ENCODE results near the gene RBM38.

The RBM38 gene

GRCh38 chr20:57448764-57449354 is 57.7 kb downstream of the RBM38 start:
- H3K9me3 ChIP-seq (ENCODE audit: low read depth, low read length), result no peaks in the 10 kb centered on the region
- DNase-seq (ENCODE audit: low read depth, low spot score), result no peak
- TF ChIP-seq FOXP2 (optimal IDR thresholded peaks at IDR 0.05; ENCODE audit: control extremely low read depth, extremely low read length, insufficient read depth) (no peak), EZH2 (IDR thresholded peaks at IDR 0.05) (no peak)
- no peaks in the 10 kb centered on the region for H3K36me3 ChIP-seq (ENCODE audit: insufficient read depth, low read length)
- no peak overlapping the region for H3K9ac ChIP-seq (ENCODE audit: insufficient read length)
- no peak overlapping the region for H3K4me3 ChIP-seq
- H3K27ac ChIP-seq, result no peak overlapping the region

GRCh38 chr20:57449398-57450354 is 58.5 kb downstream of the RBM38 start:
- Histone ChIP-seq H3K4me3 (no peak overlapping the region), H3K9me3 (ENCODE audit: low read depth, low read length) (no peaks in the 10 kb centered on the region), H3K9ac (ENCODE audit: insufficient read length) (no peak overlapping the region), H3K27ac (no peak overlapping the region), H3K36me3 (ENCODE audit: insufficient read depth, low read length) (no peaks in the 10 kb centered on the region)
- TF ChIP-seq FOXP2 (optimal IDR thresholded peaks at IDR 0.05; ENCODE audit: control extremely low read depth, extremely low read length, insufficient read depth) (no peak), POLR2AphosphoS5 (IDR thresholded peaks at IDR 0.05; ENCODE audit: borderline replicate concordance, low read depth, low read length) (no peak), EZH2 (IDR thresholded peaks at IDR 0.05) (no peak)
- DNase-seq (ENCODE audit: low read depth, low spot score), result no peak

DNA sequence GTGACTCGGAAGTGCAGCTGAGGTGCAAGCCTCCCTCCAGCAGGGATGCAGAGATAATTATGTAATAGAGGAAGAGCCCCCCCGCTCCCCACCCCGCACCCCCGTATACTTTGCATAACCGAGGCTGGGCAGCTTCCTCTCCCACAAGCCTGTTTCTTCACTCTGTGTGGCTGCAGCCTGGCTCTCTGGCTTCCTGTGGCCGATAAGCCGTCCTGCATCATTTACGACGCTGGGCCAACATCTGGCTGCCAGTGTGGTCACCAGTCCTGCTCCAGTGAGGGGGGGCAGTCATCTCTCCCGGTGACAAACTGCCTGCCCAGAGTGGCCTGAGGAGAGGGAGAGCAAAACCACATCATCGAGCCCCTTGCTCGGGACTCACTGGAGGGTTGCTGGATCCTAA is 59.2 kb downstream of the RBM38 start:
- Histone ChIP-seq H3K27ac (no peak overlapping the region), H3K9me3 (ENCODE audit: low read depth, low read length) (no peaks in the 10 kb centered on the region), H3K9ac (ENCODE audit: insufficient read length) (no peak overlapping the region), H3K4me3 (no peak overlapping the region), H3K36me3 (ENCODE audit: insufficient read depth, low read length) (no peaks in the 10 kb centered on the region)
- no peak for DNase-seq (ENCODE audit: low read depth, low spot score)
- no peak for TF ChIP-seq FOXP2 (optimal IDR thresholded peaks at IDR 0.05; ENCODE audit: control extremely low read depth, extremely low read length, insufficient read depth)
- no peak for TF ChIP-seq EZH2 (IDR thresholded peaks at IDR 0.05)
- TF ChIP-seq POLR2AphosphoS5 (IDR thresholded peaks at IDR 0.05; ENCODE audit: borderline replicate concordance, low read depth, low read length), result no peak

DNA sequence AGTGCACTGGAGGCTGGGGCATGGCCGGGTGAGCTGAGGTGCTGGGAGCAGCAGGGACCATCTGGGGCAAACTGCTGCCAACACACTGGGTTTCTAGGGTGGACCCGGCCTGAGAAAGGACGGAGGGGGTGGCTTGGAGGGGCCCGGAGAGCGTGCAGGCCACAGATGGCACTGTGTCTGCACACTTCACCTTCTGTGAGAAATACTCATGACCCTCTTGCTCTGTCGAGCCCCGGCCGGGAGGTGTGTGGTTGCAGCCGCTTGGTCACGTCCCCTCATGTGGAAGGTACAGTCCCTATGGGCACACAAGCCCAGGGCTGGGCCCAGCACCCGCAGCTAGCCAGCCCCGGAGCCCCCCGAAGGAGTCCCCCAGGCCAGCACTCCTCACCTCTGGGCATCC is 59.7 kb downstream of the RBM38 start:
- Histone ChIP-seq H3K9ac (ENCODE audit: insufficient read length) (no peak overlapping the region), H3K9me3 (ENCODE audit: low read depth, low read length) (no peaks in the 10 kb centered on the region), H3K36me3 (ENCODE audit: insufficient read depth, low read length) (no peaks in the 10 kb centered on the region), H3K4me3 (no peak overlapping the region), H3K27ac (no peak overlapping the region)
- TF ChIP-seq EZH2 (IDR thresholded peaks at IDR 0.05) (no peak), POLR2AphosphoS5 (IDR thresholded peaks at IDR 0.05; ENCODE audit: borderline replicate concordance, low read depth, low read length) (no peak), FOXP2 (optimal IDR thresholded peaks at IDR 0.05; ENCODE audit: control extremely low read depth, extremely low read length, insufficient read depth) (no peak)
- DNase-seq (ENCODE audit: low read depth, low spot score), result no peak

DNA sequence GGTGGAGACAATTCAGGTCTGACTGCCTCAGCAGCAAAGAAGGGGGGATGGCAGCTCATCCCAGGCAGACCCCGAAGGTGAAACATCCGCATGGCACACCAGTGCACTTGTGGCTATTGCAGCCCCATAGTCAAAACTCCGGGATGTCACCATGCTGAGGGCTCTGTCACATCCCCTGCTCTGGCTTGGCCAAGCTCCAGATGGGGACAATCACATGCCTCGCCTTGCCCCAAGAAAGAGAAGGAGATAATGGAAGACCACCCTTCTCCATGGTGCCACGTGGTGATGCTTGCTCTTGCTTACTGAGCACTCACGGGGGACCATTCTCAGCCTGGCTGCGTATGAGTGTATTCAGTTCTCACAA is 60.2 kb downstream of the RBM38 start:
- no peak for TF ChIP-seq FOXP2 (optimal IDR thresholded peaks at IDR 0.05; ENCODE audit: control extremely low read depth, extremely low read length, insufficient read depth)
- no peak for TF ChIP-seq EZH2 (IDR thresholded peaks at IDR 0.05)
- no peak for TF ChIP-seq POLR2AphosphoS5 (IDR thresholded peaks at IDR 0.05; ENCODE audit: borderline replicate concordance, low read depth, low read length)
- no peaks in the 10 kb centered on the region for H3K36me3 ChIP-seq (ENCODE audit: insufficient read depth, low read length)
- DNase-seq (ENCODE audit: low read depth, low spot score), result no peak
- no peak overlapping the region for H3K27ac ChIP-seq
- no peak overlapping the region for H3K9ac ChIP-seq (ENCODE audit: insufficient read length)
- H3K9me3 ChIP-seq (ENCODE audit: low read depth, low read length), result no peaks in the 10 kb centered on the region
- H3K4me3 ChIP-seq, result no peak overlapping the region

GRCh38 chr20:57451795-57452661 is 60.8 kb downstream of the RBM38 start:
- H3K9me3 ChIP-seq (ENCODE audit: low read depth, low read length), result no peaks in the 10 kb centered on the region
- H3K4me3 ChIP-seq, result no peak overlapping the region
- H3K9ac ChIP-seq (ENCODE audit: insufficient read length), result no peak overlapping the region
- TF ChIP-seq FOXP2 (optimal IDR thresholded peaks at IDR 0.05; ENCODE audit: control extremely low read depth, extremely low read length, insufficient read depth) (no peak), POLR2AphosphoS5 (IDR thresholded peaks at IDR 0.05; ENCODE audit: borderline replicate concordance, low read depth, low read length) (no peak), EZH2 (IDR thresholded peaks at IDR 0.05) (no peak)
- no peak overlapping the region for H3K27ac ChIP-seq
- DNase-seq (ENCODE audit: low read depth, low spot score), result no peak
- H3K36me3 ChIP-seq (ENCODE audit: insufficient read depth, low read length), result no peaks in the 10 kb centered on the region

GRCh38 chr20:57455386-57455785 is 64.2 kb downstream of the RBM38 start:
- no peaks in the 10 kb centered on the region for H3K9me3 ChIP-seq (ENCODE audit: low read depth, low read length)
- H3K27ac ChIP-seq, result no peak overlapping the region
- no peak overlapping the region for H3K4me3 ChIP-seq
- H3K9ac ChIP-seq (ENCODE audit: insufficient read length), result no peak overlapping the region
- no peaks in the 10 kb centered on the region for H3K36me3 ChIP-seq (ENCODE audit: insufficient read depth, low read length)
- no peak for TF ChIP-seq FOXP2 (optimal IDR thresholded peaks at IDR 0.05; ENCODE audit: control extremely low read depth, extremely low read length, insufficient read depth)
- no peak for TF ChIP-seq POLR2AphosphoS5 (IDR thresholded peaks at IDR 0.05; ENCODE audit: borderline replicate concordance, low read depth, low read length)
- no peak for DNase-seq (ENCODE audit: low read depth, low spot score)

GRCh38 chr20:57456116-57456515 is 64.9 kb downstream of the RBM38 start:
- H3K9ac ChIP-seq (ENCODE audit: insufficient read length), result no peak overlapping the region
- TF ChIP-seq FOXP2 (optimal IDR thresholded peaks at IDR 0.05; ENCODE audit: control extremely low read depth, extremely low read length, insufficient read depth), result no peak
- no peak for TF ChIP-seq EZH2 (IDR thresholded peaks at IDR 0.05)
- TF ChIP-seq POLR2AphosphoS5 (IDR thresholded peaks at IDR 0.05; ENCODE audit: borderline replicate concordance, low read depth, low read length), result no peak
- H3K36me3 ChIP-seq (ENCODE audit: insufficient read depth, low read length), result no peaks in the 10 kb centered on the region

More at GRCh38 chr20:57456116-57456515, 64.9 kb downstream of the RBM38 start:
- H3K9me3 ChIP-seq (ENCODE audit: low read depth, low read length), result no peaks in the 10 kb centered on the region
- DNase-seq (ENCODE audit: low read depth, low spot score), result no peak
- H3K27ac ChIP-seq, result no peak overlapping the region
- no peak overlapping the region for H3K4me3 ChIP-seq

All from SK-N-MC (cell line).